ENCODE measurements around the gene SPON1. TPM values are rescaled to one million over a fixed set of nuclear protein-coding genes. Genes with fewer than 3 reads are reported as not detected.

Gene SPON1
- total and polyA plus RNA-seq, 11 donors: 1.6 to 20.0 (median 6.8) TPM

GRCh38 chr11:14218728-14219127 is 256.2 kb downstream of the SPON1 start:
- TF ChIP-seq POLR2A (IDR thresholded peaks at IDR 0.05): no peak
- TF ChIP-seq CTCF (IDR thresholded peaks at IDR 0.05): no peak
- H3K36me3 ChIP-seq: no peaks in the 10 kb centered on the region
- no peaks in the 10 kb centered on the region for H3K4me1 ChIP-seq
- no peak for DNase-seq
- no peaks in the 10 kb centered on the region for H3K9me3 ChIP-seq
- H3K27ac ChIP-seq: no peak overlapping the region
- H3K27me3 ChIP-seq: peaks cover 0 to 11% (median 0%) of the 10 kb centered on the region in 9 donors
- 80 to 92% (median 86%) methylated on average over 3 of the region's 3 CpGs for WGBS, 4 donors
- ATAC-seq: no peak
- intact Hi-C loops (cut with DNase I): no loop called here
- no peak overlapping the region for H3K4me3 ChIP-seq

GRCh38 chr11:14223636-14224288 is 261.2 kb downstream of the SPON1 start:
- TF ChIP-seq CTCF (IDR thresholded peaks at IDR 0.05) (no peak), POLR2A (IDR thresholded peaks at IDR 0.05) (no peak)
- Histone ChIP-seq H3K4me1 (no peaks in the 10 kb centered on the region), H3K9me3 (peaks cover 0 to 14% (median 0%) of the 10 kb centered on the region in 12 donors), H3K4me3 (no peak overlapping the region), H3K27me3 (peaks cover 0 to 11% (median 0%) of the 10 kb centered on the region in 9 donors), H3K36me3 (no peaks in the 10 kb centered on the region), H3K27ac (no peak overlapping the region)
- 54 to 65% (median 62%) methylated on average over 5 of the region's 5 CpGs for WGBS, 4 donors
- no peak for DNase-seq
- no peak for ATAC-seq
- intact Hi-C loops (cut with DNase I): no loop called here

- DNase-seq: no peak
- WGBS, 4 donors: 68 to 77% (median 70%) methylated on average over 2 of the region's 2 CpGs
Observed at GRCh38 chr11:14224395-14224794, 261.9 kb downstream of the SPON1 start.

GRCh38 chr11:14225666-14226065 is 263.1 kb downstream of the SPON1 start:
- Histone ChIP-seq H3K9me3 (peaks cover 0 to 14% (median 0%) of the 10 kb centered on the region in 12 donors), H3K4me3 (no peak overlapping the region), H3K36me3 (no peaks in the 10 kb centered on the region), H3K27me3 (peaks cover 0 to 15% (median 0%) of the 10 kb centered on the region in 9 donors), H3K27ac (no peak overlapping the region), H3K4me1 (no peaks in the 10 kb centered on the region)
- no peak for ATAC-seq
- no peak for TF ChIP-seq CTCF (IDR thresholded peaks at IDR 0.05)
- TF ChIP-seq POLR2A (IDR thresholded peaks at IDR 0.05): no peak
- no peak for DNase-seq
- WGBS, 4 donors: 89 to 93% (median 91%) methylated on average over 4 of the region's 4 CpGs
- intact Hi-C loops (cut with DNase I): no loop called here

More at GRCh38 chr11:14224395-14224794, 261.9 kb downstream of the SPON1 start:
- no peaks in the 10 kb centered on the region for H3K4me1 ChIP-seq
- H3K27ac ChIP-seq: no peak overlapping the region
- H3K36me3 ChIP-seq: no peaks in the 10 kb centered on the region
- H3K4me3 ChIP-seq: no peak overlapping the region
- H3K9me3 ChIP-seq: peaks cover 0 to 14% (median 0%) of the 10 kb centered on the region in 12 donors
- ATAC-seq: no peak
- H3K27me3 ChIP-seq: peaks cover 0 to 13% (median 0%) of the 10 kb centered on the region in 9 donors
- intact Hi-C loops (cut with DNase I): no loop called here
- no peak for TF ChIP-seq CTCF (IDR thresholded peaks at IDR 0.05)
- no peak for TF ChIP-seq POLR2A (IDR thresholded peaks at IDR 0.05)

Measured in heart left ventricle (tissue), 16 donors.